OCI-LY3 (cell line): Measurements from ENCODE around the gene MS4A18.

Experiments
- CTCF ChIP-seq: fragments of 200-600, 300-600 bp; sonication (generic); IDR thresholded peaks from 2 replicates; pipeline ENCODE4 v1.5.1; 2014; ENCODE audit warnings: antibody characterized with exemption, low read length, low read depth
- EZH2phosphoT487 ChIP-seq: fragments of 200-600 bp; shearing (Covaris generic); IDR thresholded peaks from 2 replicates; pipeline ENCODE4 v1.6.1; 2018; ENCODE audit warnings: antibody characterized with exemption, mixed run types, low read depth

GRCh38 chr11:60739114-60739513 lies 14.6 kb downstream of the MS4A18 start:
- peak; percentile 16; the same call in 1 of the 2 replicates for TF ChIP-seq CTCF
- no peak for TF ChIP-seq EZH2phosphoT487
